NB4 (cell line): Measurements from ENCODE around the gene SLC17A2.

Experiments used
- DNase-seq: peaks from one replicate; pipeline ENCODE4 v3.0.0; 2010; ENCODE audit warnings: low read depth
- H3K4me3 ChIP-seq: one replicate; pipeline ENCODE4 v1.5.1; 2011; ENCODE audit warnings: mild to moderate bottlenecking, low read depth, low read length, moderate library complexity
- MYC ChIP-seq: IDR thresholded peaks from 2 replicates; pipeline ENCODE4 v1.6.1; 2011; ENCODE audit warnings: low read depth, low read length
- POLR2A ChIP-seq: IDR thresholded peaks from 2 replicates; pipeline ENCODE4 v1.6.1; 2011; ENCODE audit warnings: mild to moderate bottlenecking; ENCODE audit not compliant: insufficient read length; ENCODE audit errors: extremely low read depth
- TF ChIP-seq, protein P1 (sequence below): IDR thresholded peaks from one replicate; pipeline ENCODE4 v1.5.1; 2012; ENCODE audit warnings: low read depth, low read length
- TF ChIP-seq, protein P2 (sequence below): IDR thresholded peaks from 2 replicates; pipeline ENCODE4 v1.6.1; 2011; ENCODE audit warnings: low read depth, low read length

SLC17A2 gene

DNA sequence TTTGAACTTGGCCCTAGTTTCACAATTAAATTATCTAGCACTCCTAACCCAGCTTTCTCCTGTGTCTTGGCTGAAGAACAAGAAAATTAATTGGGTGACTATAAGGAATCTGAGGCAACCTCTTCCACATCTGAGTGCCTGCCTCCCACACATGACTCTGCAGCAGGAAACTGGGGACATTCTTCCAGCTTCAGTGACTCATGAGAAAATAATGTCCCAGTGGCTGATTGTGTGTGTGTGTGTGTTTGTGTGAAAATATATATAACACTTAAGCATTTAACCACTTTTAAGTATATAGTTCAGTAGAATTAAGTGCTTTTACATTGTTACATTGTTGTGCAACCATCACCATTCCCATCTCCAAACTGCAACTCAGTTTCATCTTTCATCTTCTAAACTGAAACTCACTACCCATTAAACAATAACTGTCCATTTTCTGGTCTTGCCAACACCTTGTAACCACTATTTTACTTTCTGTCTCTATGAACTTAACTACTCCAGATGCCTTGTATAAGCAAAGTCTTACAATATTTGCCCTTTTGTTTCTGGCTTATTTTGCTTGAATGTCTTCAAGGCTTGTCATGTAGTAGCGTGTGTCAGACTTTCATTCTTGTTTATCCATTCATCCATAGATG lies 40.8 kb upstream of the SLC17A2 start:
- TF ChIP-seq, protein P1, sequence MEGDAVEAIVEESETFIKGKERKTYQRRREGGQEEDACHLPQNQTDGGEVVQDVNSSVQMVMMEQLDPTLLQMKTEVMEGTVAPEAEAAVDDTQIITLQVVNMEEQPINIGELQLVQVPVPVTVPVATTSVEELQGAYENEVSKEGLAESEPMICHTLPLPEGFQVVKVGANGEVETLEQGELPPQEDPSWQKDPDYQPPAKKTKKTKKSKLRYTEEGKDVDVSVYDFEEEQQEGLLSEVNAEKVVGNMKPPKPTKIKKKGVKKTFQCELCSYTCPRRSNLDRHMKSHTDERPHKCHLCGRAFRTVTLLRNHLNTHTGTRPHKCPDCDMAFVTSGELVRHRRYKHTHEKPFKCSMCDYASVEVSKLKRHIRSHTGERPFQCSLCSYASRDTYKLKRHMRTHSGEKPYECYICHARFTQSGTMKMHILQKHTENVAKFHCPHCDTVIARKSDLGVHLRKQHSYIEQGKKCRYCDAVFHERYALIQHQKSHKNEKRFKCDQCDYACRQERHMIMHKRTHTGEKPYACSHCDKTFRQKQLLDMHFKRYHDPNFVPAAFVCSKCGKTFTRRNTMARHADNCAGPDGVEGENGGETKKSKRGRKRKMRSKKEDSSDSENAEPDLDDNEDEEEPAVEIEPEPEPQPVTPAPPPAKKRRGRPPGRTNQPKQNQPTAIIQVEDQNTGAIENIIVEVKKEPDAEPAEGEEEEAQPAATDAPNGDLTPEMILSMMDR, result no peak
- TF ChIP-seq, protein P2, sequence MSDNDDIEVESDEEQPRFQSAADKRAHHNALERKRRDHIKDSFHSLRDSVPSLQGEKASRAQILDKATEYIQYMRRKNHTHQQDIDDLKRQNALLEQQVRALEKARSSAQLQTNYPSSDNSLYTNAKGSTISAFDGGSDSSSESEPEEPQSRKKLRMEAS, result no peak
- TF ChIP-seq POLR2A, result no peak
- TF ChIP-seq MYC, result no peak
- DNase-seq, result peak; percentile 86

DNA sequence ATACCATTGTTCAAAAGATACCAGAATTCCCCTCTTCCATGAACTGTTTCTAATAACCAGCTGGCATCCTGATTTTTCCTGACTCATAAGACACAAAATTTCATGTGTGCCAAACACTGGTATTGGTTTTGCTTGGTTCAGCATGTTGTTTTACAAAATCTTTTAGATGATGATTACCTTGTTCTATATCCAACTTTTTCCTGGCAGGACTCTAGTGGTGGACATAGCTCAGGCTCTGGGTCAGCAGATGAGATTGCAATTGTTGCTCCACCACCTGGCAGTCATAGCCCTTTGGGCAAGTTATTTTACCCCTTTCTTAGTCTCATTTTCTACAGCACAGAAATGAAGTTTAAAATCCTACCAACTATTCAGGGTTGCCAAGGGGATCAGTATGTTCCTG lies 38.3 kb upstream of the SLC17A2 start:
- no peak for TF ChIP-seq MYC
- TF ChIP-seq, protein P2, result no peak
- TF ChIP-seq POLR2A, result no peak
- TF ChIP-seq, protein P1, result no peak
- H3K4me3 ChIP-seq, result no peak overlapping the region
- no peak for DNase-seq

More for the DNA sequence above, 40.8 kb upstream of the SLC17A2 start:
- no peak overlapping the region for H3K4me3 ChIP-seq

DNA sequence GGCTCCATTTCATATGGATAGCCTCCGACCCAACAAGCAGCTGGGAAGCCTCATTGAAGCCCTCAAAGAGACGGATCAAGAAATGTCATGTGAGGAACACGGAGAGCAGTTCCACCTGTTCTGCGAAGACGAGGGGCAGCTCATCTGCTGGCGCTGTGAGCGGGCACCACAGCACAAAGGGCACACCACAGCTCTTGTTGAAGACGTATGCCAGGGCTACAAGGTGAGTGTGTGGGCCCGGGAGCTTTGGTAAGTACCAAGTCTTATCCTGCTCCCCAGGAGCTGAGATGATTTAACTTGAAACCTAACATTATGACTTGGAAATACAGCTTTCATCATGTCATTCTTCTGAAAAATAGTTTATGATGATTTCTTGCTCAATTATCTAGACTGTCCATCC lies 36.2 kb upstream of the SLC17A2 start:
- TF ChIP-seq POLR2A (no peak), MYC (no peak)
- TF ChIP-seq, protein P2, result no peak
- TF ChIP-seq, protein P1, result no peak
- H3K4me3 ChIP-seq, result no peak overlapping the region
- DNase-seq, result no peak

DNA sequence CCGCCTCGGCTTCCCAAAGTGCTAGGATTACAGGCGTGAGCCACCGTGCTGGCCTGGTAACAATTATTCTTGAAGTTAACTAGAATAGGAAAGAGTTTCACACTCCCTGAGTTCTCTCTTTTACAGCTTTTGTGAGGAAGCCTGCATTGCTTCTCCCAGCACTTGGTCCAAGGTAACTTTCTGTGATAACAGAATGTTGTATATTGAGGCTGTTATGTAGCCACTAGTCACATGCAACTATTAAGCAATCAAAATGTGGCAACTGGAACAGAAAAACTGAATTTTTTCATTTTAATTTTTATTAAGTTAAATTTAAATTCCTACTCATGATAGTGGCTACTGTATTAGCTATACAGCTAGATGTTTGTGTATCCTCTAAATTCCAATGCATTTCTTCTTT lies 34.6 kb upstream of the SLC17A2 start:
- no peak for DNase-seq
- TF ChIP-seq MYC, result no peak
- TF ChIP-seq POLR2A, result no peak
- TF ChIP-seq, protein P2, result no peak
- TF ChIP-seq, protein P1, result no peak
- no peak overlapping the region for H3K4me3 ChIP-seq

DNA sequence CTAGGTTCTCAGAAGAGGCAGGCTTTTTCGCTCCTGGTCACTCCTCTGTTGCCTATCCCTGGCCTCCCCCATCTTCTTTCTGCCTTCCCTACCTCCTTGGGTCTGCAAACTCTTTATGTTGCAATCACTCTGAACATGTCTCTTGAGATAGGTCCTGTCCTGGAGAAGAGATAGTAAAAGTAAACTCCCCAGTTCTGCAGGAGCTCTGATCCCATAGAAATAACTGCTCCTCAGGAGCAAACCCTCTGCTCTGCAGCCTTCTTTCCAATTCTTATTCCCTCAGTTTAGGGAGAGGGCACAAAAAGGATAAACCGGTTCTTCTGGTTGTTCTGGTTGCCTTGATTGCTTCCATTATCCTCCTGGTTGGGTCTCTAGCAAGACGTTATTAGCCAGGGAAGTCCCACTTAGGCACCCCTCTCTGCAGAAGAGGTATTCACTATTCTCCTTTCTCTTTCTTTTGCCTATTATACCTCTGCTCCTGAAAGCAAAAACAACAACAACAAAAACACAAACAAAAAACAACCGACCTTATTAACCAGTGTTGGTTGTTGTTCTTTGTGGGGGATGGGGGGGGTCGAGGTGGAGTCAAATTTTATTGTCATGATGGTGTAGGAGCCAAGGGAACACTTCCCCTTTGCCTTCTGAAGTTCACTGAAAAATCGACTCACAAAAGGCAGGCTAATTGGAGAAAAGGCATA lies 33.1 kb upstream of the SLC17A2 start:
- TF ChIP-seq, protein P2, result no peak
- TF ChIP-seq MYC (no peak), POLR2A (no peak)
- TF ChIP-seq, protein P1, result no peak
- peak overlapping the region; percentile 80 for H3K4me3 ChIP-seq
- DNase-seq, result peak; percentile 75
